Liver (tissue), 9 donors: Measurements from ENCODE around the gene CATSPER4. TPM values are rescaled to one million over a fixed set of nuclear protein-coding genes. Genes with fewer than 3 reads are reported as not detected.

Source experiments
- DNase-seq: peaks from one replicate; pipeline ENCODE4 v3.0.0-alpha.2; 2017; ENCODE audit warnings: low spot score
- H3K27ac ChIP-seq, 2 donors: one replicate each; pipeline ENCODE4 v1.7.0; 2013; ENCODE audit warnings: inconsistent platforms in 2 of 2, low read length in 2 of 2, control low read depth in 1 of 2, low read depth in 1 of 2, mild to moderate bottlenecking in 1 of 2
- H3K27me3 ChIP-seq, 4 donors: one replicate each; pipeline versions ENCODE4 v1.6.1 to v1.7.0; 2013; ENCODE audit warnings: low read length in 3 of 4, inconsistent platforms in 1 of 4, mild to moderate bottlenecking in 1 of 4, moderate library complexity in 1 of 4; ENCODE audit not compliant: control insufficient read depth in 4 of 4, insufficient read depth in 4 of 4
- H3K36me3 ChIP-seq, 4 donors: one replicate each; pipeline versions ENCODE4 v1.6.1 to v1.7.0; 2013; ENCODE audit warnings: low read length in 3 of 4, mild to moderate bottlenecking in 3 of 4, low read depth in 1 of 4, moderate library complexity in 1 of 4; ENCODE audit not compliant: control insufficient read depth in 4 of 4, insufficient read depth in 3 of 4
- H3K4me1 ChIP-seq, 4 donors: one replicate each; pipeline versions ENCODE4 v1.6.1 to v1.7.0; 2013; ENCODE audit warnings: low read length in 3 of 4, mild to moderate bottlenecking in 3 of 4, moderate library complexity in 1 of 4; ENCODE audit not compliant: control insufficient read depth in 4 of 4, insufficient read depth in 4 of 4
- H3K4me3 ChIP-seq, 3 donors: one replicate each; pipeline versions ENCODE4 v1.6.1 to v1.7.0; 2013; ENCODE audit warnings: low read length in 3 of 3, control low read depth in 1 of 3, low read depth in 1 of 3, mild to moderate bottlenecking in 1 of 3
- H3K9ac ChIP-seq, 2 donors: one replicate each; pipeline ENCODE4 v1.7.0; 2013; ENCODE audit warnings: low read length in 2 of 2, mild to moderate bottlenecking in 2 of 2, moderate library complexity in 2 of 2, control low read depth in 1 of 2, low read depth in 1 of 2
- H3K9me3 ChIP-seq, 4 donors: one replicate each; pipeline versions ENCODE4 v1.6.1 to v1.7.0; 2013; ENCODE audit warnings: low read length in 3 of 4; ENCODE audit not compliant: control insufficient read depth in 4 of 4
- ATF3 ChIP-seq: IDR thresholded peaks from 2 replicates; pipeline ENCODE4 v1.6.1; 2016; ENCODE audit warnings: antibody characterized with exemption
- CTCF ChIP-seq: fragments of 150-350 bp; IDR thresholded peaks from 2 replicates; pipeline ENCODE4 v1.5.1; 2017; ENCODE audit warnings: improper control_type of control experiment, low read depth, low read length; ENCODE audit not compliant: missing input control
- EGR1 ChIP-seq, 2 donors: IDR thresholded peaks; 2 replicates each; pipeline ENCODE4 v1.6.1; 2016 to 2018; ENCODE audit warnings: antibody characterized with exemption in 2 of 2, low read depth in 2 of 2
- FOXA1 ChIP-seq: IDR thresholded peaks from 2 replicates; pipeline ENCODE4 v1.6.1; 2016; ENCODE audit warnings: antibody characterized with exemption
- FOXA2 ChIP-seq: IDR thresholded peaks from 2 replicates; pipeline ENCODE4 v1.6.1; 2016; ENCODE audit warnings: antibody characterized with exemption
- GABPA ChIP-seq, 2 donors: IDR thresholded peaks in 1 of 2; conservative IDR thresholded peaks in 1 of 2; 2 replicates each; pipeline ENCODE4 v1.6.1; 2016; ENCODE audit warnings: antibody characterized with exemption in 2 of 2, mild to moderate bottlenecking in 1 of 2, moderate library complexity in 1 of 2
- HNF4A ChIP-seq, 2 donors: conservative IDR thresholded peaks; 2 replicates each; pipeline ENCODE4 v1.6.1; 2016; ENCODE audit warnings: antibody characterized with exemption in 2 of 2, mild to moderate bottlenecking in 2 of 2
- HNF4G ChIP-seq: IDR thresholded peaks from 2 replicates; pipeline ENCODE4 v1.6.1; 2016; ENCODE audit warnings: antibody characterized with exemption
- JUND ChIP-seq, 2 donors: IDR thresholded peaks; 2 replicates each; pipeline ENCODE4 v1.6.1; 2016; ENCODE audit warnings: antibody characterized with exemption in 2 of 2
- MAX ChIP-seq: IDR thresholded peaks from 2 replicates; pipeline ENCODE4 v1.6.1; 2016; ENCODE audit warnings: antibody characterized with exemption
- NR2F2 ChIP-seq: IDR thresholded peaks from 2 replicates; pipeline ENCODE4 v1.6.1; 2016; ENCODE audit warnings: antibody characterized with exemption
- RAD21 ChIP-seq, 2 donors: IDR thresholded peaks; 2 replicates each; pipeline ENCODE4 v1.6.1; 2016; ENCODE audit warnings: antibody characterized with exemption in 2 of 2, mild to moderate bottlenecking in 2 of 2
- REST ChIP-seq: IDR thresholded peaks from 2 replicates; pipeline ENCODE4 v1.6.1; 2016; ENCODE audit warnings: antibody characterized with exemption, mild to moderate bottlenecking
- RXRA ChIP-seq, 2 donors: IDR thresholded peaks; 2 replicates each; pipeline ENCODE4 v1.6.1; 2017 to 2018; ENCODE audit warnings: antibody characterized with exemption in 2 of 2, mild to moderate bottlenecking in 1 of 2
- SP1 ChIP-seq: IDR thresholded peaks from 2 replicates; pipeline ENCODE4 v1.6.1; 2018; ENCODE audit warnings: antibody characterized with exemption, mild to moderate bottlenecking
- TAF1 ChIP-seq: conservative IDR thresholded peaks from 2 replicates; pipeline ENCODE4 v1.6.1; 2016; ENCODE audit warnings: antibody characterized with exemption, mild to moderate bottlenecking
- YY1 ChIP-seq: IDR thresholded peaks from 2 replicates; pipeline ENCODE4 v1.6.1; 2016; ENCODE audit warnings: antibody characterized with exemption, mild to moderate bottlenecking
- ZBTB33 ChIP-seq: IDR thresholded peaks from 2 replicates; pipeline ENCODE4 v1.6.1; 2016; ENCODE audit warnings: antibody characterized with exemption
- WGBS: extraction: QIAGEN DNeasy Blood & Tissue Kit; methylation state at CpG from one replicate; pipeline ENCODE4 v1.1.7; 2013; 5-methylcytosine and 5-hydroxymethylcytosine counted together
- polyA plus RNA-seq, 2 donors: library from polyadenylated mRNA; stranded (reverse) in 1 of 2; unstranded in 1 of 2; fragments of 200-250 nt in 1 of 2; fragments of >200 nt in 1 of 2; fragmentation: Nextera tagmentation in 1 of 2; extraction: Ambion mirVana in 1 of 2; gene quantifications; one replicate each; pipeline versions ENCODE4 v1.2.1 to v1.2.3, GENCODE V29; 2013 to 2015
- total RNA-seq, 2 donors: library from RNA; depleted of rRNA; stranded (reverse); fragments of >200 nt; gene quantifications; one replicate each; pipeline ENCODE4 v1.2.3, GENCODE V29; 2014
- donor health status: healthy.
- donor health status: healthy.
- donor health status: healthy.
- donor health status: healthy.
- donor health status: healthy.

Gene CATSPER4
- total and polyA plus RNA-seq, 4 donors, result not detected

- TF ChIP-seq REST (no peak), MAX (no peak), TAF1 (no peak), GABPA (IDR thresholded peaks at IDR 0.05 in 1 of 2, conservative IDR thresholded peaks at IDR 0.05 in 1 of 2) (no peak), SP1 (no peak), EGR1 (IDR thresholded peaks at IDR 0.05; ENCODE audit: low read depth in 2 of 2) (no peak)
Measured at GRCh38 chr1:26168410-26169197, 21.8 kb upstream of the CATSPER4 start, which contains the start of gene C1orf232 (continued).

GRCh38 chr1:26169198-26169554, 21.2 kb upstream of the CATSPER4 start:
- TF ChIP-seq EGR1 (IDR thresholded peaks at IDR 0.05; ENCODE audit: low read depth in 2 of 2) (no peak), REST (no peak), RXRA (IDR thresholded peaks at IDR 0.05) (no peak), HNF4G (no peak), FOXA2 (no peak), JUND (IDR thresholded peaks at IDR 0.05) (no peak), YY1 (no peak), SP1 (no peak), CTCF (no peak), TAF1 (no peak), RAD21 (IDR thresholded peaks at IDR 0.05) (no peak), ATF3 (no peak), FOXA1 (no peak), MAX (no peak), HNF4A (conservative IDR thresholded peaks at IDR 0.05) (no peak), GABPA (IDR thresholded peaks at IDR 0.05 in 1 of 2, conservative IDR thresholded peaks at IDR 0.05 in 1 of 2) (no peak), ZBTB33 (no peak), NR2F2 (no peak)
- Histone ChIP-seq H3K4me3 (no peak overlapping the region), H3K4me1 (peaks cover 6 to 22% (median 10%) of the 10 kb centered on the region in 4 donors), H3K36me3 (no peaks in the 10 kb centered on the region), H3K27me3 (no peaks in the 10 kb centered on the region), H3K27ac (peak overlapping the region in 1 of 2 donors; percentile 60), H3K9ac (no peak overlapping the region), H3K9me3 (no peaks in the 10 kb centered on the region)
- no peak for DNase-seq
- 60% methylated on average over 4 of the region's 4 CpGs for WGBS
